Transverse colon (tissue), 4 donors: ENCODE measurements around the gene TATDN3. TPM values are rescaled to one million over a fixed set of nuclear protein-coding genes. Genes with fewer than 3 reads are reported as not detected.

ENCODE experiments used
- DNase-seq: peaks from one replicate; pipeline ENCODE4 v3.0.0-alpha.2; 2019
- H3K27ac ChIP-seq, 4 donors: fragments of 200-600 bp; sonication (generic); 2 replicates each; pipeline ENCODE4 v1.5.1; 2016 to 2018; ENCODE audit warnings: inconsistent platforms in 4 of 4
- H3K27me3 ChIP-seq: fragments of 200-600 bp; sonication (generic); 2 replicates; pipeline ENCODE4 v1.5.1; 2017; ENCODE audit warnings: inconsistent platforms
- H3K36me3 ChIP-seq, 4 donors: fragments of 200-600 bp; sonication (generic); 2 replicates each; pipeline ENCODE4 v1.5.1; 2017 to 2019; ENCODE audit warnings: inconsistent platforms in 4 of 4
- H3K4me1 ChIP-seq, 4 donors: fragments of 200-600 bp; sonication (generic); 2 replicates each; pipeline ENCODE4 v1.5.1; 2017 to 2020; ENCODE audit warnings: inconsistent platforms in 4 of 4
- H3K4me3 ChIP-seq, 4 donors: fragments of 200-600 bp; sonication (generic); 1 replicate in 1 of 4; 2 replicates in 3 of 4; pipeline versions ENCODE4 v1.5.1 to v1.6.1; 2017 to 2019; ENCODE audit warnings: inconsistent platforms in 4 of 4
- H3K9me3 ChIP-seq, 2 donors: fragments of 200-600 bp; sonication (generic); 2 replicates each; pipeline ENCODE4 v1.5.1; 2017 to 2019; ENCODE audit warnings: inconsistent platforms in 2 of 2
- CTCF ChIP-seq, 5 experiments: fragments of 200-600 bp in 3 of 5; fragments of 450-650 bp in 2 of 5; sonication (generic) in 3 of 5; IDR thresholded peaks; 1 replicate in 2 of 5; 2 replicates in 3 of 5; pipeline ENCODE4 v1.5.1; 2016 to 2017; ENCODE audit warnings: antibody characterized with exemption in 5 of 5, inconsistent platforms in 3 of 5, mild to moderate bottlenecking in 2 of 5, moderate library complexity in 1 of 5
- EP300 ChIP-seq: sonication (generic); formaldehyde crosslinking; IDR thresholded peaks from one replicate; pipeline ENCODE4 v1.6.1; 2017; ENCODE audit warnings: antibody characterized with exemption, low read depth
- POLR2A ChIP-seq: fragments of 450-650 bp; IDR thresholded peaks from one replicate; pipeline ENCODE4 v1.6.1; 2016; ENCODE audit warnings: antibody characterized with exemption, mild to moderate bottlenecking, moderate library complexity
- POLR2AphosphoS5 ChIP-seq, 3 donors: sonication (generic); formaldehyde crosslinking; IDR thresholded peaks; one replicate each; pipeline ENCODE4 v1.6.1; 2016; ENCODE audit warnings: antibody characterized with exemption in 3 of 3
- WGBS, 2 donors: methylation state at CpG; one replicate each; pipeline ENCODE4 v1.1.5; 2018; ENCODE audit warnings: low coverage in 1 of 2; 5-methylcytosine and 5-hydroxymethylcytosine counted together
- in situ Hi-C, 4 donors: fragments of 200-750 bp; cut with MboI; loops; one replicate each; pipeline versions ENCODE4 v1.15.0 to v1.15.1; 2017; ENCODE audit warnings: low sequenced_read_pairs in 3 of 4, low pct_ligation_motif_present in 1 of 4, low pct_unique_long_range_greater_than_20kb in 1 of 4
- intact Hi-C: fragments of 100-400 bp; cut with DNase I; formaldehyde crosslinking; loops from one replicate; pipeline ENCODE4 v1.15.1; 2023; ENCODE audit warnings: low total_unique reads
- total RNA-seq, 4 donors: library from RNA; depleted of rRNA; stranded (reverse); fragments of >200 nt; gene quantifications; one replicate each; pipeline ENCODE4 v1.1.0, GENCODE V29; 2016

TATDN3 gene
- total RNA-seq, 4 donors from 2014 or later, result 1.00 to 17.0 (median 4.6) TPM

- no peaks in the 10 kb centered on the region for H3K36me3 ChIP-seq
- no peaks in the 10 kb centered on the region for H3K27me3 ChIP-seq
- intact Hi-C loops, result loop anchor here (10.0 kb wide), 1 partner anchor 178 kb away; no protein-coding TSS in a partner anchor
- H3K4me3 ChIP-seq, result no peak overlapping the region
- WGBS, 2 donors, result 81 to 82% methylated on average over 2 to 3 of the region's 3 CpGs
- no peak for TF ChIP-seq CTCF (IDR thresholded peaks at IDR 0.05)
- no peak for TF ChIP-seq POLR2AphosphoS5 (IDR thresholded peaks at IDR 0.05)
- no peak for TF ChIP-seq EP300
- TF ChIP-seq POLR2A, result no peak
- H3K27ac ChIP-seq, result no peak overlapping the region
- in situ Hi-C loops, result loop anchor here (10.0 to 25.0 kb wide), 2 partner anchors 171 to 178 kb away; no protein-coding TSS in a partner anchor
- DNase-seq, result no peak
- no peaks in the 10 kb centered on the region for H3K9me3 ChIP-seq
- peaks cover 0 to 11% (median 7%) of the 10 kb centered on the region in 4 donors for H3K4me1 ChIP-seq
These were observed 25.0 kb downstream of the TATDN3 start for GRCh38 chr1:212816567-212817278.

DNA sequence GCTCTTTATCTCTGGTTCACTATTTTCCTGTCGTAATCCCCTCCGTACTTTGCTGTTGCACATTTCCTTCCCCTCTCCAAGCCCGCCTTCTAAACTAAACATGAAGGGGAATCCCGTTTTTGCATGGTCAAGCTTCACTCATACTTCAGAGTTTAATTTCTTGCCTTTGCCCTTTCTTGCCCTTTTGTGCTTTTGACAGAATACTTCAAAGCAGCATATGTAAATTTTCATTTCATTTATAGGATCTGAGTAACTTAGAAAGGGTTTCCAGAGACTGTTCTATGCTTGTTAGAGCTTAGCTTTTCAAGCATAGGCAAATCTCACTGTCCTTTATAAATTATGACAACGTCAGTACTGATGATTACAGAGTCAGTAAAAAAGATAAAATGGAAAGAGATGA is 28.0 kb downstream of the TATDN3 start:
- WGBS, 2 donors, result 34 to 57% methylated on average over 5 of the region's 5 CpGs
- Histone ChIP-seq H3K4me3 (no peak overlapping the region), H3K36me3 (no peaks in the 10 kb centered on the region), H3K27me3 (no peaks in the 10 kb centered on the region), H3K4me1 (peaks cover 0 to 11% (median 7%) of the 10 kb centered on the region in 4 donors), H3K27ac (no peak overlapping the region), H3K9me3 (no peaks in the 10 kb centered on the region)
- DNase-seq, result no peak
- TF ChIP-seq POLR2AphosphoS5 (IDR thresholded peaks at IDR 0.05), result no peak
- TF ChIP-seq POLR2A, result no peak
- TF ChIP-seq EP300, result no peak
- no peak for TF ChIP-seq CTCF (IDR thresholded peaks at IDR 0.05)
- in situ Hi-C loops, result loop anchor here (10.0 to 25.0 kb wide), 2 partner anchors 168 to 175 kb away; no protein-coding TSS in a partner anchor
- intact Hi-C loops, result loop anchor here (10.0 kb wide), 1 partner anchor 175 kb away; no protein-coding TSS in a partner anchor

DNA sequence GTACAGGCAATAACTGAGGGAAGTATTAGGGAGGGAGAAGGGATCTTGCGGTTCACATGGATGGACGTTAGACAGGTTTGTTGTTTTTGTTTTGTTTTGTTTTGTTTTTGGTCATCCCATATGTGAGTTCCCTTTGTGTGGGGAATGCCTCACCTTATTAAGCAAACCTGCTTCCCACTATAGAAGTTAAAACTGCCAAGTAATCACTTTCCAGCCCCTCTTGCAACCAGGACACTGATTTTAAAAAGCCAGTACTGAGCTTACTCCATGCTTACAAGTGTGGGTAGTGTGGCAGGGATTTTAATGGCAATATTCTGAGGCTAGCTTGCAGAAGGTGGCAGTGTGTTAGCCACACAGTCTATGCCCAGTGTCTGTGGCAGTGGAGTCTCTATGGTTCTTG is 29.3 kb downstream of the TATDN3 start:
- 67 to 87% methylated on average over 2 of the region's 2 CpGs for WGBS, 2 donors
- Histone ChIP-seq H3K4me1 (peaks cover 0 to 11% (median 7%) of the 10 kb centered on the region in 4 donors), H3K4me3 (no peak overlapping the region), H3K27me3 (no peaks in the 10 kb centered on the region), H3K9me3 (peaks cover 11 to 12% of the 10 kb centered on the region in 2 donors), H3K36me3 (no peaks in the 10 kb centered on the region), H3K27ac (no peak overlapping the region)
- TF ChIP-seq POLR2A, result no peak
- no peak for TF ChIP-seq CTCF (IDR thresholded peaks at IDR 0.05)
- no peak for TF ChIP-seq EP300
- no peak for TF ChIP-seq POLR2AphosphoS5 (IDR thresholded peaks at IDR 0.05)
- intact Hi-C loops (no loop called here), in situ Hi-C loops (loop anchor here in 3 of 4 donors (25.0 kb wide), 1 partner anchor 166 kb away; no protein-coding TSS in a partner anchor)
- DNase-seq, result no peak

- intact Hi-C loops, result no loop called here
- peaks cover 0 to 6% (median 3%) of the 10 kb centered on the region in 4 donors for H3K4me1 ChIP-seq
- H3K36me3 ChIP-seq, result no peaks in the 10 kb centered on the region
- peaks cover 12 to 15% of the 10 kb centered on the region in 2 donors for H3K9me3 ChIP-seq
- no peak overlapping the region for H3K27ac ChIP-seq
- 89 to 100% methylated on average over 3 of the region's 3 CpGs for WGBS, 2 donors
- in situ Hi-C loops, result loop anchor here in 3 of 4 donors (25.0 kb wide), 1 partner anchor 164 kb away; no protein-coding TSS in a partner anchor
- H3K27me3 ChIP-seq, result no peaks in the 10 kb centered on the region
- DNase-seq, result no peak
- TF ChIP-seq EP300 (no peak), CTCF (IDR thresholded peaks at IDR 0.05) (no peak), POLR2A (no peak), POLR2AphosphoS5 (IDR thresholded peaks at IDR 0.05) (no peak)
- no peak overlapping the region for H3K4me3 ChIP-seq
These were observed 31.3 kb downstream of the TATDN3 start for GRCh38 chr1:212822956-212823355.
